Measurements from ENCODE around the gene CLIC5.

The CLIC5 gene

DNA sequence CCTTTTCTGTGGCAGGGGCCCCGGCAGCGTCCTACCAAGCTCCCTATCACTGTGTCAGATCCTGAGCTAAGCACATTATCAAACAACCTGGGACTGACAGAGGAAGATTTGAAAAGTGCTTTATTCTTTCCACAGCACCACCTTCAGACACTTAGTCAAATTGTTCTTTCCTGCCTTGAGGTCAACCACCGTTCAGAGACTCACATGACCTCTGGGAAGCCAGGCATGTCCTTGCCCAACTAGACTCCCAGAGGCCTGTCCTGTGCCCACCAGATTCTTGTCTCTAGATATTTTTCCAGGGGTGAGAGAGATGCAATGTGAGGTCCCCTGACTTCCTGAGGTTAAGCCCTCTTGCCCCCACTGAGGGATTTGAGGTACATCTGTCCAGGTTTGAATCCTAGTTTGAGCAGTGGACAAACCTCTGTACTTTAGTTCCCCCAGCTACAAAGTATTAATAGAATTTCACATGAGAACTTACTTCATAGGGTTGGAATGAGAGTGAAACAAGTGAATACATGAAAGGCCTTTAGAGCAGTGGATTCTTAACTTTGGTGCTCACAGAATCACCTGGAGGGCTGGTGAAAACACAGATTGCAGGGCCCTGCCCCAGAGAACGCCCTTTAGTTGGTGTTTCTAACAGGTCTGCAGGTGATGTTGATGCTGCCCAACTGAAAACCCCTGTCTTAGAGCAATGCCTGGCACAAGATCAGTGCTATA, 179.8 kb downstream of the CLIC5 start:
- DNase-seq: no peak

DNA sequence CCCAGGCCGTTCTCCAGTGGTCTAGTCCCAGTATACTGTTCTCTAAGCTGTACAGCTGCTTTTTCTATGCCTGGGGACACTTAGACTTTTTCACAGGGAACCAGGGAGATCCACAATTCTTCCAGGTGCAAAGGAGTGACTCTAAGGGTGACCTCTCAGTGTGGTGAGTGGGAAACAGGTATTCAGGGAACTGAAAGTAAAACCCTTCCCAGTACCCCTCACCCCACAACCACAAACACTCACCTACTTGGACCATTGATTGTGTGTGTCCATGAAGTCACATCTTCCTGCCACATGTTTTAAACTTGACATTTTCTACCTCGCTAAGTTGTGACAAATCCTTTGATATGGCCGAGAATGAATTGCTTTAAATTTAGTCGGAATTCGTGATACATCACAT, 183.6 kb downstream of the CLIC5 start:
- no peak for DNase-seq

Measured in NCI-H2081 treated with DMSO at 0.1 percent for 48 hours (cell line).